ENCODE measurements around the gene MAPRE3. TPM values are rescaled to one million over a fixed set of nuclear protein-coding genes. Genes with fewer than 3 reads are reported as not detected.

Gene MAPRE3
- total RNA-seq, 6 experiments from 2014 or later: 17.0 to 20.4 (median 17.7) TPM

- peaks cover 2% of the 10 kb centered on the region for H3K27me3 Mint-ChIP-seq (ENCODE audit: insufficient read depth)
- TF ChIP-seq CTCF (IDR thresholded peaks at IDR 0.05): no peak
- peaks cover 9% of the 10 kb centered on the region; the same call in 1 of the 2 replicates for H3K4me1 Mint-ChIP-seq (ENCODE audit: low read depth)
- no peak overlapping the region for H3K27ac Mint-ChIP-seq
- H3K36me3 Mint-ChIP-seq (ENCODE audit: low read depth): peaks cover 20% of the 10 kb centered on the region
- no peak overlapping the region for H3K4me3 Mint-ChIP-seq
- H3K9me3 Mint-ChIP-seq: no peaks in the 10 kb centered on the region
- DNase-seq: no peak
Measured at GRCh38 chr2:27057184-27057583, 86.7 kb downstream of the MAPRE3 start.

GRCh38 chr2:27058210-27058609 lies 87.8 kb downstream of the MAPRE3 start:
- Mint-ChIP-seq H3K27me3 (ENCODE audit: insufficient read depth) (peaks cover 2% of the 10 kb centered on the region), H3K4me3 (no peak overlapping the region), H3K27ac (no peak overlapping the region), H3K36me3 (ENCODE audit: low read depth) (peaks cover 28% of the 10 kb centered on the region), H3K9me3 (no peaks in the 10 kb centered on the region), H3K4me1 (ENCODE audit: low read depth) (no peaks in the 10 kb centered on the region)
- no peak for DNase-seq
- no peak for TF ChIP-seq CTCF (IDR thresholded peaks at IDR 0.05)

- H3K27ac Mint-ChIP-seq: no peak overlapping the region
- H3K4me1 Mint-ChIP-seq (ENCODE audit: low read depth): peaks cover 9% of the 10 kb centered on the region
- H3K27me3 Mint-ChIP-seq (ENCODE audit: insufficient read depth): peaks cover 2% of the 10 kb centered on the region
- DNase-seq: no peak
- no peak for TF ChIP-seq CTCF (IDR thresholded peaks at IDR 0.05)
- H3K36me3 Mint-ChIP-seq (ENCODE audit: low read depth): peaks cover 32% of the 10 kb centered on the region
- H3K9me3 Mint-ChIP-seq: no peaks in the 10 kb centered on the region
- H3K4me3 Mint-ChIP-seq: no peak overlapping the region
Measured at GRCh38 chr2:27059141-27059820, 88.8 kb downstream of the MAPRE3 start.

- peaks cover 30% of the 10 kb centered on the region for H3K36me3 Mint-ChIP-seq (ENCODE audit: low read depth)
- TF ChIP-seq CTCF (IDR thresholded peaks at IDR 0.05): no peak
- H3K4me1 Mint-ChIP-seq (ENCODE audit: low read depth): peaks cover 13% of the 10 kb centered on the region
- H3K27ac Mint-ChIP-seq: no peak overlapping the region
- no peak overlapping the region for H3K4me3 Mint-ChIP-seq
- no peak for DNase-seq
- no peaks in the 10 kb centered on the region for H3K9me3 Mint-ChIP-seq
- peaks cover 2% of the 10 kb centered on the region for H3K27me3 Mint-ChIP-seq (ENCODE audit: insufficient read depth)
Measured at GRCh38 chr2:27060323-27060722, 89.9 kb downstream of the MAPRE3 start.

- Mint-ChIP-seq H3K4me3 (no peak overlapping the region), H3K27me3 (ENCODE audit: insufficient read depth) (peaks cover 2% of the 10 kb centered on the region; the same call in 1 of the 2 replicates), H3K27ac (no peak overlapping the region), H3K9me3 (no peaks in the 10 kb centered on the region), H3K36me3 (ENCODE audit: low read depth) (peaks cover 57% of the 10 kb centered on the region), H3K4me1 (ENCODE audit: low read depth) (peaks cover 32% of the 10 kb centered on the region)
- TF ChIP-seq CTCF (IDR thresholded peaks at IDR 0.05): no peak
- DNase-seq: no peak
Measured at GRCh38 chr2:27065128-27065527, 94.7 kb downstream of the MAPRE3 start.
